Activated naive CD4-positive, alpha-beta T cell treated with anti-CD3 and anti-CD28 coated beads, Interleukin-2, amount 50 U/mL, for 24 hours (primary cell): ENCODE measurements around the gene PPP1R27.

Experiments
- H3K27ac Mint-ChIP-seq: one replicate; pipeline ENCODE4 v1.8.0; 2021; ENCODE audit warnings: mild to moderate bottlenecking, mixed read lengths
- H3K27me3 Mint-ChIP-seq: one replicate; pipeline ENCODE4 v1.8.0; 2021; ENCODE audit warnings: mixed read lengths
- H3K36me3 Mint-ChIP-seq: one replicate; pipeline ENCODE4 v1.8.0; 2021; ENCODE audit warnings: mixed read lengths
- H3K4me1 Mint-ChIP-seq: one replicate; pipeline ENCODE4 v1.8.0; 2021; ENCODE audit warnings: mixed read lengths
- H3K4me3 Mint-ChIP-seq: one replicate; pipeline ENCODE4 v1.8.0; 2021; ENCODE audit warnings: mild to moderate bottlenecking, mixed read lengths
- H3K9me3 Mint-ChIP-seq: one replicate; pipeline ENCODE4 v1.8.0; 2021; ENCODE audit warnings: mixed read lengths

Gene PPP1R27

GRCh38 chr17:81833921-81834830 is 674 bp downstream of the PPP1R27 start:
- Mint-ChIP-seq H3K27me3 (no peaks in the 10 kb centered on the region), H3K36me3 (no peaks in the 10 kb centered on the region), H3K4me3 (peak overlapping the region; percentile 84), H3K4me1 (peaks cover 14% of the 10 kb centered on the region), H3K9me3 (no peaks in the 10 kb centered on the region), H3K27ac (peak overlapping the region; percentile 83)

GRCh38 chr17:81833160-81833920 is 1.5 kb downstream of the PPP1R27 start, which contains the start of gene MCRIP1:
Gene MCRIP1, minus strand, starts transcription at chr17:81833291. Its CDS starts 8,785 bp downstream, at chr17:81824506.
- Mint-ChIP-seq H3K4me1 (peaks cover 20% of the 10 kb centered on the region), H3K4me3 (peak within 1 kb of the TSS; percentile 96), H3K9me3 (no peaks in the 10 kb centered on the region), H3K36me3 (peaks cover 2% of the 10 kb centered on the region), H3K27ac (peak within 1 kb of the TSS; percentile 97), H3K27me3 (no peaks in the 10 kb centered on the region)

GRCh38 chr17:81832608-81833159 is 2.2 kb downstream of the PPP1R27 start:
- H3K9me3 Mint-ChIP-seq = no peaks in the 10 kb centered on the region
- no peaks in the 10 kb centered on the region for H3K27me3 Mint-ChIP-seq
- peaks cover 2% of the 10 kb centered on the region for H3K36me3 Mint-ChIP-seq
- H3K27ac Mint-ChIP-seq = peak overlapping the region; percentile 97
- H3K4me3 Mint-ChIP-seq = peak overlapping the region; percentile 96
- H3K4me1 Mint-ChIP-seq = peaks cover 24% of the 10 kb centered on the region

- no peaks in the 10 kb centered on the region for H3K9me3 Mint-ChIP-seq
- H3K4me3 Mint-ChIP-seq = peak overlapping the region; percentile 96
- no peaks in the 10 kb centered on the region for H3K27me3 Mint-ChIP-seq
- peaks cover 2% of the 10 kb centered on the region for H3K36me3 Mint-ChIP-seq
- H3K4me1 Mint-ChIP-seq = peaks cover 24% of the 10 kb centered on the region
- H3K27ac Mint-ChIP-seq = peak overlapping the region; percentile 97
Measured at GRCh38 chr17:81831957-81832607, 2.8 kb downstream of the PPP1R27 start.

- Mint-ChIP-seq H3K36me3 (peaks cover 2% of the 10 kb centered on the region), H3K27ac (peak overlapping the region; percentile 97), H3K4me3 (peak overlapping the region; percentile 96), H3K9me3 (no peaks in the 10 kb centered on the region), H3K4me1 (peaks cover 24% of the 10 kb centered on the region), H3K27me3 (no peaks in the 10 kb centered on the region)
Measured at GRCh38 chr17:81831563-81831956, 3.3 kb downstream of the PPP1R27 start.

- peaks cover 2% of the 10 kb centered on the region for H3K36me3 Mint-ChIP-seq
- no peaks in the 10 kb centered on the region for H3K9me3 Mint-ChIP-seq
- no peaks in the 10 kb centered on the region for H3K27me3 Mint-ChIP-seq
- no peak overlapping the region for H3K4me3 Mint-ChIP-seq
- peaks cover 29% of the 10 kb centered on the region for H3K4me1 Mint-ChIP-seq
- no peak overlapping the region for H3K27ac Mint-ChIP-seq
Measured at GRCh38 chr17:81829858-81830257, 5.0 kb downstream of the PPP1R27 start.

GRCh38 chr17:81828656-81829055 is 6.2 kb downstream of the PPP1R27 start:
- peaks cover 29% of the 10 kb centered on the region for H3K4me1 Mint-ChIP-seq
- H3K4me3 Mint-ChIP-seq = no peak overlapping the region
- peaks cover 2% of the 10 kb centered on the region for H3K36me3 Mint-ChIP-seq
- no peaks in the 10 kb centered on the region for H3K9me3 Mint-ChIP-seq
- H3K27ac Mint-ChIP-seq = no peak overlapping the region
- H3K27me3 Mint-ChIP-seq = no peaks in the 10 kb centered on the region

GRCh38 chr17:81825841-81826466 is 8.9 kb downstream of the PPP1R27 start:
- H3K36me3 Mint-ChIP-seq = peaks cover 2% of the 10 kb centered on the region
- no peaks in the 10 kb centered on the region for H3K9me3 Mint-ChIP-seq
- no peak overlapping the region for H3K27ac Mint-ChIP-seq
- H3K4me3 Mint-ChIP-seq = no peak overlapping the region
- H3K27me3 Mint-ChIP-seq = no peaks in the 10 kb centered on the region
- peaks cover 14% of the 10 kb centered on the region for H3K4me1 Mint-ChIP-seq

- Mint-ChIP-seq H3K9me3 (no peaks in the 10 kb centered on the region), H3K4me3 (no peak overlapping the region), H3K36me3 (peaks cover 2% of the 10 kb centered on the region), H3K27me3 (no peaks in the 10 kb centered on the region), H3K27ac (no peak overlapping the region), H3K4me1 (peaks cover 14% of the 10 kb centered on the region)
Measured at GRCh38 chr17:81824595-81824994, 10.3 kb downstream of the PPP1R27 start.

- H3K36me3 Mint-ChIP-seq = peaks cover 2% of the 10 kb centered on the region
- H3K4me3 Mint-ChIP-seq = no peak overlapping the region
- no peaks in the 10 kb centered on the region for H3K27me3 Mint-ChIP-seq
- H3K27ac Mint-ChIP-seq = no peak overlapping the region
- peaks cover 14% of the 10 kb centered on the region for H3K4me1 Mint-ChIP-seq
- H3K9me3 Mint-ChIP-seq = no peaks in the 10 kb centered on the region
Measured at GRCh38 chr17:81823820-81824550, 10.9 kb downstream of the PPP1R27 start.

GRCh38 chr17:81822996-81823819 is 11.6 kb downstream of the PPP1R27 start:
- Mint-ChIP-seq H3K9me3 (no peaks in the 10 kb centered on the region), H3K4me1 (peaks cover 7% of the 10 kb centered on the region), H3K4me3 (no peak overlapping the region), H3K27me3 (no peaks in the 10 kb centered on the region), H3K36me3 (no peaks in the 10 kb centered on the region), H3K27ac (no peak overlapping the region)

- Mint-ChIP-seq H3K4me1 (peaks cover 4% of the 10 kb centered on the region), H3K9me3 (no peaks in the 10 kb centered on the region), H3K27ac (no peak overlapping the region), H3K36me3 (no peaks in the 10 kb centered on the region), H3K4me3 (no peak overlapping the region), H3K27me3 (no peaks in the 10 kb centered on the region)
Measured at GRCh38 chr17:81822312-81822637, 12.6 kb downstream of the PPP1R27 start.

- Mint-ChIP-seq H3K4me3 (no peak overlapping the region), H3K4me1 (peaks cover 4% of the 10 kb centered on the region), H3K9me3 (no peaks in the 10 kb centered on the region), H3K27ac (no peak overlapping the region), H3K27me3 (no peaks in the 10 kb centered on the region), H3K36me3 (no peaks in the 10 kb centered on the region)
Measured at GRCh38 chr17:81821603-81822311, 13.1 kb downstream of the PPP1R27 start.
